ENCODE measurements around the gene ERP44. TPM values are rescaled to one million over a fixed set of nuclear protein-coding genes. Genes with fewer than 3 reads are reported as not detected.

The ERP44 gene
- total RNA-seq, 3 donors from 2014 or later (not counting 1 experiment from before 2014, with no cell fraction given): 14.2 to 15.4 (median 15.1) TPM

GRCh38 chr9:100117316-100117715 is 18.5 kb upstream of the ERP44 start:
- no peak overlapping the region for H3K27ac ChIP-seq (ENCODE audit: low read length)
- no peaks in the 10 kb centered on the region for H3K9me3 Mint-ChIP-seq
- no peaks in the 10 kb centered on the region for H3K9me3 ChIP-seq (ENCODE audit: control insufficient read depth, insufficient read depth, low read length)
- no peak overlapping the region for H3K4me3 Mint-ChIP-seq
- no peaks in the 10 kb centered on the region for H3K4me1 ChIP-seq (ENCODE audit: control insufficient read depth, insufficient read depth, low read length)
- H3K4me1 Mint-ChIP-seq: peaks cover 10 to 14% of the 10 kb centered on the region in 2 donors
- peaks cover 3% of the 10 kb centered on the region for H3K36me3 ChIP-seq (ENCODE audit: control insufficient read depth, insufficient read depth, low read length)
- intact Hi-C loops (cut with micrococcal nuclease): no loop called here
- H3K27me3 ChIP-seq (ENCODE audit: control insufficient read depth, insufficient read depth, low read length): no peaks in the 10 kb centered on the region
- H3K36me3 Mint-ChIP-seq: no peaks in the 10 kb centered on the region
- WGBS (ENCODE audit: insufficient coverage): 97% methylated on average over 23 of the region's 25 CpGs
- no peak for TF ChIP-seq CTCF (IDR thresholded peaks at IDR 0.05)
- DNase-seq (no peak), ATAC-seq (no peak)
- no peak overlapping the region for H3K4me3 ChIP-seq (ENCODE audit: low read length)
- H3K27ac Mint-ChIP-seq: no peak overlapping the region
- no peaks in the 10 kb centered on the region for H3K27me3 Mint-ChIP-seq (ENCODE audit: low read depth in 2 of 2)

GRCh38 chr9:100112677-100113336 is 14.0 kb upstream of the ERP44 start:
- no peaks in the 10 kb centered on the region for H3K27me3 ChIP-seq (ENCODE audit: control insufficient read depth, insufficient read depth, low read length)
- Mint-ChIP-seq H3K9me3 (no peaks in the 10 kb centered on the region), H3K4me1 (peaks cover 10 to 18% of the 10 kb centered on the region in 2 donors), H3K4me3 (no peak overlapping the region), H3K27me3 (ENCODE audit: low read depth in 2 of 2) (no peaks in the 10 kb centered on the region), H3K36me3 (no peaks in the 10 kb centered on the region), H3K27ac (no peak overlapping the region)
- no peak overlapping the region for H3K4me3 ChIP-seq (ENCODE audit: low read length)
- intact Hi-C loops (cut with micrococcal nuclease): no loop called here
- no peak overlapping the region for H3K27ac ChIP-seq (ENCODE audit: low read length)
- DNase-seq (no peak), ATAC-seq (no peak)
- 92% methylated on average over 2 of the region's 2 CpGs for WGBS (ENCODE audit: insufficient coverage)
- H3K4me1 ChIP-seq (ENCODE audit: control insufficient read depth, insufficient read depth, low read length): no peaks in the 10 kb centered on the region
- no peaks in the 10 kb centered on the region for H3K9me3 ChIP-seq (ENCODE audit: control insufficient read depth, insufficient read depth, low read length)
- TF ChIP-seq CTCF (IDR thresholded peaks at IDR 0.05): no peak
- H3K36me3 ChIP-seq (ENCODE audit: control insufficient read depth, insufficient read depth, low read length): peaks cover 19% of the 10 kb centered on the region

GRCh38 chr9:100111235-100111634 is 12.4 kb upstream of the ERP44 start:
- H3K27ac ChIP-seq (ENCODE audit: low read length): no peak overlapping the region
- peaks cover 33% of the 10 kb centered on the region for H3K36me3 ChIP-seq (ENCODE audit: control insufficient read depth, insufficient read depth, low read length)
- H3K9me3 ChIP-seq (ENCODE audit: control insufficient read depth, insufficient read depth, low read length): no peaks in the 10 kb centered on the region
- DNase-seq (no peak), ATAC-seq (peak; percentile 27 to 51 (median 34))
- Mint-ChIP-seq H3K36me3 (no peaks in the 10 kb centered on the region), H3K27ac (no peak overlapping the region), H3K4me1 (peaks cover 10 to 18% of the 10 kb centered on the region in 2 donors), H3K9me3 (no peaks in the 10 kb centered on the region), H3K27me3 (ENCODE audit: low read depth in 2 of 2) (no peaks in the 10 kb centered on the region), H3K4me3 (no peak overlapping the region)
- H3K4me3 ChIP-seq (ENCODE audit: low read length): no peak overlapping the region
- intact Hi-C loops (cut with micrococcal nuclease): no loop called here
- H3K4me1 ChIP-seq (ENCODE audit: control insufficient read depth, insufficient read depth, low read length): no peaks in the 10 kb centered on the region
- H3K27me3 ChIP-seq (ENCODE audit: control insufficient read depth, insufficient read depth, low read length): no peaks in the 10 kb centered on the region
- WGBS (ENCODE audit: insufficient coverage): 86% methylated on average over 4 of the region's 4 CpGs
- no peak for TF ChIP-seq CTCF (IDR thresholded peaks at IDR 0.05)

- Histone ChIP-seq H3K4me3 (ENCODE audit: low read length) (no peak overlapping the region), H3K27me3 (ENCODE audit: control insufficient read depth, insufficient read depth, low read length) (no peaks in the 10 kb centered on the region), H3K4me1 (ENCODE audit: control insufficient read depth, insufficient read depth, low read length) (no peaks in the 10 kb centered on the region), H3K9me3 (ENCODE audit: control insufficient read depth, insufficient read depth, low read length) (no peaks in the 10 kb centered on the region), H3K36me3 (ENCODE audit: control insufficient read depth, insufficient read depth, low read length) (peaks cover 54% of the 10 kb centered on the region), H3K27ac (ENCODE audit: low read length) (no peak overlapping the region)
- H3K9me3 Mint-ChIP-seq: no peaks in the 10 kb centered on the region
- H3K27ac Mint-ChIP-seq: no peak overlapping the region
- no peak overlapping the region for H3K4me3 Mint-ChIP-seq
- no peak for TF ChIP-seq CTCF (IDR thresholded peaks at IDR 0.05)
- peaks cover 6 to 15% of the 10 kb centered on the region in 2 donors for H3K4me1 Mint-ChIP-seq
- WGBS (ENCODE audit: insufficient coverage): 93% methylated on average over 2 of the region's 2 CpGs
- ATAC-seq (no peak), DNase-seq (no peak)
- H3K36me3 Mint-ChIP-seq: no peaks in the 10 kb centered on the region
- intact Hi-C loops (cut with micrococcal nuclease): no loop called here
- no peaks in the 10 kb centered on the region for H3K27me3 Mint-ChIP-seq (ENCODE audit: low read depth in 2 of 2)
These were observed 9.8 kb upstream of the ERP44 start for GRCh38 chr9:100108559-100108958.
